Measurements from ENCODE around the gene ADISSP. TPM values are rescaled to one million over a fixed set of nuclear protein-coding genes. Genes with fewer than 3 reads are reported as not detected.

Gene ADISSP
- total and polyA plus RNA-seq, 2 of the 13 experiments (the other 11 are each of a cell fraction or from before 2014, with no cell fraction given): 38.3 to 90.6 TPM

DNA sequence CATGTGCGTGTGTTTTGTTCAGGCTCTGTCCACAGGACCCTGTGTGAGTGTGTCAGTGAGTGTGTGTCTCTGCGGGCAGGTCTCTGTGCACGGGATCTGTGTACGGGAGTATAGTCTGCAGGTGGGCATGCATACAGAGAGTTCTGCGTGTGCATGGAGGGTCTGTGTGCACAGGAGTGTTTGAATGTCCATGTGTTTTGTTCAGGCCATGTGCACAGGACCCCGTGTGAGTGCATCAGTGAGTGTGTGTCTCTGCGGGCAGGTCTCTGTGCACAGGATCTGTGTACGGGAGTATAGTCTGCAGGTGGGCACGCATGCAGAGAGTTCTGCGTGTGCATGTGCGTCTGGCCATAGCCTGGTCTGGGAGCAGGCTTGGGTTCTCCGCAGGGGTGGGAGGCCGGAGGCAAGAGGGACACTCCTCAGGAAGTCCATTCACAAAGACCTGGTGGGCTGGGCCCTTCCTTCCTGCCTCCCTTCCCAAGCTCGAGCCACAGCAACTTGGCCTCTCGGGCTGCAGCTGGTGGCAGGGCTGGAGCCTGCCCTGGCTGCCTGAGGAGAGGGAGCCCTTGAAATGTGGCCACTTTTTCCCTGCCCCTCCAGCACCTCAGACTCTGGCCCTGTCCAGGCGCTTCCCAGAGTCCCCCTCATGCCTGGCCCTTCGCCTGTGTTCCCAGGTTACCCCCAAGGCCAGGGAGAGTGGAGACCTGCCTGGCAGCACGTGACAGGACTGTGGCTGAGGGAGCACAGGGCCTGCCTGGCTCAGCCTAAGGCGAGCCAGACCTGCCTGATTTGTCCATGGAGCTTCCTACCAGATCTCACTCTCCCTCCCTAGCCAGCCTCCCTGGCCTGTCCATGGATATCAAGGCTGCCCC lies 28.3 kb downstream of the ADISSP start (continued):
- TF ChIP-seq KDM5B (CRISPR knock-in tag; IDR thresholded peaks at IDR 0.05; ENCODE audit: borderline replicate concordance) (peak; percentile 69; the same call in 1 of the 2 replicates), NR2F6 (IDR thresholded peaks at IDR 0.05) (no peak), NR2F6 (CRISPR knock-in tag; IDR thresholded peaks at IDR 0.05) (no peak), ZFP41 (CRISPR knock-in tag; IDR thresholded peaks at IDR 0.05; ENCODE audit: borderline replicate concordance) (peak; percentile 85; the same call in 1 of the 2 replicates), ZNF777 (CRISPR knock-in tag; IDR thresholded peaks at IDR 0.05) (0 out of 2 replicates have a peak, but pooled peaks have one; percentile 6), ZNF576 (CRISPR knock-in tag; IDR thresholded peaks at IDR 0.05) (no peak), ZNF687 (CRISPR knock-in tag; IDR thresholded peaks at IDR 0.05) (peak; percentile 99), ZNF33A (CRISPR knock-in tag; IDR thresholded peaks at IDR 0.05; ENCODE audit: borderline replicate concordance) (no peak), ZFP82 (CRISPR knock-in tag; IDR thresholded peaks at IDR 0.05; ENCODE audit: borderline replicate concordance) (no peak), ZNF256 (CRISPR knock-in tag; conservative IDR thresholded peaks at IDR 0.05) (no peak), RNF2 (conservative IDR thresholded peaks at IDR 0.05; ENCODE audit: low read depth) (no peak; the same call in 1 of the 2 replicates), ZNF83 (CRISPR knock-in tag; IDR thresholded peaks at IDR 0.05; ENCODE audit: borderline replicate concordance) (0 out of 2 replicates have a peak, but pooled peaks have one; percentile 83), ZNF780A (CRISPR knock-in tag; IDR thresholded peaks at IDR 0.05) (no peak), SKIL (CRISPR knock-in tag; IDR thresholded peaks at IDR 0.05; ENCODE audit: borderline replicate concordance) (no peak; the same call in 1 of the 2 replicates), PHF20 (CRISPR knock-in tag; IDR thresholded peaks at IDR 0.05) (no peak), SMC3 (IDR thresholded peaks at IDR 0.05; ENCODE audit: low read length) (no peak), ZNF232 (CRISPR knock-in tag; IDR thresholded peaks at IDR 0.05; ENCODE audit: borderline replicate concordance) (peak; percentile 85; the same call in 1 of the 2 replicates)
- TF ChIP-seq, protein P1, sequence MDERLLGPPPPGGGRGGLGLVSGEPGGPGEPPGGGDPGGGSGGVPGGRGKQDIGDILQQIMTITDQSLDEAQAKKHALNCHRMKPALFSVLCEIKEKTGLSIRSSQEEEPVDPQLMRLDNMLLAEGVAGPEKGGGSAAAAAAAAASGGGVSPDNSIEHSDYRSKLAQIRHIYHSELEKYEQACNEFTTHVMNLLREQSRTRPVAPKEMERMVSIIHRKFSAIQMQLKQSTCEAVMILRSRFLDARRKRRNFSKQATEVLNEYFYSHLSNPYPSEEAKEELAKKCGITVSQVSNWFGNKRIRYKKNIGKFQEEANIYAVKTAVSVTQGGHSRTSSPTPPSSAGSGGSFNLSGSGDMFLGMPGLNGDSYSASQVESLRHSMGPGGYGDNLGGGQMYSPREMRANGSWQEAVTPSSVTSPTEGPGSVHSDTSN (CRISPR knock-in tag; IDR thresholded peaks at IDR 0.05): no peak

All from HepG2 (cell line).